Activated T-helper 9 cell treated with anti-CD3 and anti-CD28 coated beads, Interleukin-2, amount 50 U/mL, for 16 hours (primary cell): Measurements from ENCODE around the gene CAT.

Experiments used
- DNase-seq: peaks from one replicate; pipeline ENCODE4 v3.0.0-alpha.2; 2020; ENCODE audit warnings: low read depth

CAT gene

DNA sequence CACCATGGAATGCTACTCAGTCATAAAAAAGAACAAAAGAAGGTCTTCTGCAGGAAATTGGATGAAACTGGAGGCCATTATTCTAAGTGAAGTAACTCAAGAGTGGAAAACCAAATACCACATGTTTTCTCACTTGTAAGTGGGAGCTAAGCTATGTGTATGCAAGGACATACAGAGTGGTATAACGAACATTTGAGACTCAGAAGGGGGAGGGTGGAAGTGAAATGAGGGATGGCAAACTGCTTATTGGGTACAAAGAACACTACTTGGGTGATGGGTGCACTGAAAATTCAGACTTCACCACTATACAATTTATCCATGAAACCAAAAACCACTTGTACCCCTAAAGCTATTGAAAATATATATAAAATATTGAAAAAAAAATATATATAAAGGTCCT, 13.4 kb upstream of the CAT start:
- no peak for DNase-seq

DNA sequence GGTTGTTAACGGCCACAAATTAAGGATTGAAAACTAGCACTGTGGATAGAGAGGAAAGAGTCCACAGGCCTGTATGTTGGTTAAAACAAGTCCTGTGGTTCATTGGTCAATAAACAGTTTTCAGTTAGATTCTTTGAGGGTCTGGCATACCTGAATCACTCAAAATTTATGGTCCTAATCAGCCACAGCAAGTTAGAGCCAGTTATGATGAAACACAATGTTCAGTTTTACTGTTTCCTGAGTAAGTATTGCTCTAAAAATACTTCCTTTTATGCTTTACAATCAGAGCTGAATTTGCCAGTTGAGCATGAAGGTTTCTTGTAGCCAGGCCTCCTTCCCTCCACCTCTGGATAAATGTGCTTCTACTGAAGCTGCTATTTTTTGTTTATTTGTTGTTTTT, 12.9 kb upstream of the CAT start:
- DNase-seq, result no peak

GRCh38 chr11:34426766-34427185, 12.0 kb upstream of the CAT start:
- no peak for DNase-seq

- no peak for DNase-seq
These were observed 11.4 kb upstream of the CAT start for GRCh38 chr11:34427186-34427805.

DNA sequence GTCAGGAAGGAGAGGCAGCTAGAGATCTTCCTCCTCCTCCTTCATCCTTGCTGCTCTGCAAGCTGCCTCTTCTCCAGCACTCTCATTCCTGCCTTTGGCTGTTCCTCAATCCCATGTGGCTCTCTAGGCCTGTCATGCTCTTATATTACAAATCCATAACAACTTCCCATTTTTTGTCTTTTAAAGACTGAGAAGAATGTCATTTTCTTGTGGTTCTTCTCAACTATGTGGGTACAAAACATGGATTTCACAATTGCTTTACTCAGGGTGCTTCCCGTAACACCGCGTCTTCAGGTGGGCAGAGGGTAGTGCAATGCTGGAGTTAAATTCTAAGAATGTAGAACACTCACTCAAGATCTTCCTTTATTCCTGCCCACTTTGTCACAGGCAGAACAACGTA, 6.8 kb upstream of the CAT start:
- no peak for DNase-seq

GRCh38 chr11:34432822-34433221, 5.9 kb upstream of the CAT start:
- DNase-seq, result no peak

GRCh38 chr11:34433899-34434298, 4.8 kb upstream of the CAT start:
- no peak for DNase-seq

GRCh38 chr11:34437224-34438125, 1.3 kb upstream of the CAT start:
- DNase-seq, result no peak

DNA sequence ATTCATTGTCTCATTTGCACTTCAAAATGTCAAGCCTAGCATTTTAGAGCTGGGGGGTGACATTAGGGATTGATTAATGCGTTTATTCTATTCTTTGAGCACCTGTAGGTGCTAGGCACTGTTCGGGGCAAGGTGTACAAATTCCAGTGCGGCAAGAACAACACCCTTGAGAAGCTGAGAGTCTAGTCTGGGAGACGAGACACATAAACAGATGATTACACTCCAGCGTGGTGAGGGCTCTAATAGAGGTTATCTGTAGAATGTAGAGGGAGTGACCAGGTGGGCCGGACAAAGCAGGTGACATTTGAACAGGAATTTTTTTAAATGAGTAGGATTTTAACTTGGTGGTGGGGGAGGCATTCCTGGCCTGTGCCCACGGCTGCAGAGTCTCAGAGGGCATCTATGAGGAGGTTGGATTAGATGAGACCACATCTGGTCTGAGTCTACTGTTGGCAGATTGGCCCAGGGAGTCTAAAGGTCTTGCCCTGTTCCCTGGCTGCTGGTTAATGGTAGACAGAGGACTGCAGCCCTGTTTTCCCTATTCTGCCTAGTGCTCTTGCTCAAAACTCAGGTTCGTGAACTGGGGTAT, 970 bp downstream of the CAT start:
- DNase-seq, result no peak

GRCh38 chr11:34441814-34442213, 3.1 kb downstream of the CAT start:
- no peak for DNase-seq

GRCh38 chr11:34443136-34443535, 4.4 kb downstream of the CAT start:
- no peak for DNase-seq

DNA sequence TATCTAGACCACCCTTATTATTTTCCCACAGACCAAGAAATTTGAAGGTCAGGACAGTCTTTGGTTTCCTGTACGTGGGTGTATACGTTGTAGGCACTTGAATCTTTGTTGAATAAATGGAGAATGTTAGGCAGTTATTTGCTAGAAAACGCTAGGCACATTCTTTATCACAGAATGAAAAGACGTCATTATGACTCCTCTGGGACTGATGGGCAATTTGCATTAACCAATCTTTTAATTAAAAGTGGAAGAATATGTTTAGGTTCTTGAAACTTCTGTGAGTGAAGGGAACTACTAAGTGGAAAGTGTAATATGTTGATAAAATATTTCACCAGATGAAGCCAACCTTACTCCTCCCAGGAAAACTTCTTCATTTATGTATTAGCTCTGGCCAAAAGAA, 5.7 kb downstream of the CAT start:
- no peak for DNase-seq

DNA sequence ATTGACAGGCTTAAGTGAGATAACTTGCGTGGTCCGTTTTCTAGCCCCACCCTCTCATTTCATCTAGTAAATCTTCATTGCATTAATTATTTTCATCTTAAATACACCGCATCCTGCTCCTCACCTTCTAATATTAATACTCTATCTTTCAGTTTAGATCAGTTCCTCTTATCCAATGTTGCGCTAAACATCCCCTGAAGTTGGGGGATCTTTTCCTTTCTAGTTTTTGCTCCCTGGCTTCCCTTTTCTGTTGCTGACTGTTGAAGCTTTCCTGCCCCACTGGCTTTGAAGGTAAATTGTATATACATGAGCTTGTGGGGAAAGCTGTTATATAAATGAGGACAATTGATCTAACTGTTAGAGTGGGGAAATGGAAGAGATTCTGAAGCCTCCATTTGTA, 7.2 kb downstream of the CAT start:
- DNase-seq, result no peak

- DNase-seq, result no peak
These were observed 7.7 kb downstream of the CAT start for GRCh38 chr11:34446386-34446785.

DNA sequence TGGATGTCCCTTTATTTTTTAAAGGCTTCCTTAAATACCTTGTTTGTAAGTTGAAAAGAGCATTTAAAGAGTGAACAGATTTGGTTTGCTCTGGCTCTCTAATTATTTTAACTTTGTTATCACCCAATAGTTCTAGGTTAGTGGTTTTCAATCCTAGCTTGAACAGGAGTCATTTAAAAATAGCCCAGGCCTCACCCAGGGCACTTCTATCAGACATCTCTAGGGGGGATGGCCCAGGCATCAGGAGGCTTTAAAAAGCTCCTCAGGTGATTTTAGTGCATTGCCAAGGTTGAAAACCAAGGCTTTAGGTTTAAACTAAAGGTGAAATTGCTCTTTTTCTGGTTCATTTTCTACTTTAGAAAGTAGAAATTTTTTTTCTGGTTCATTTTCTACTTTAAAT, 8.3 kb downstream of the CAT start:
- no peak for DNase-seq

- DNase-seq, result no peak
These were observed 9.7 kb downstream of the CAT start for GRCh38 chr11:34448223-34448994.

- no peak for DNase-seq
These were observed 10.3 kb downstream of the CAT start for GRCh38 chr11:34449013-34449412.

DNA sequence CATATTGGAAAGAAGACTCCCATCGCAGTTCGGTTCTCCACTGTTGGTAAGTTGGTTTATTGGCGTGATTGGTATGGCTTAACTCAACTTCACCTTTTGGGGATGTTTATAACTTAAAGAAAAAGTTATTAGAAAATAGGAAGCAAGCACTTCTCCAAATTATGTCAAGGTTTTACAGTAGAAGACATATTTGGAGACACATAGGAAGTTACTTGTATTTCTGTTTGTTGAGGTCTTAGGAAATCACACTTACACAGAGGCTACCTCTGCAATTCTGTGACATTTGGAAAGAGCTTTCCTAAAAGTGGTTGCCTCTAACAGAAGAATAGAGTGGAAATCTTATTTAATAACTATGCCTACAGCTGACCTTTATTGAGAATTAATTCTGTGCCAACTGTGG, 12.3 kb downstream of the CAT start:
- DNase-seq, result no peak

DNA sequence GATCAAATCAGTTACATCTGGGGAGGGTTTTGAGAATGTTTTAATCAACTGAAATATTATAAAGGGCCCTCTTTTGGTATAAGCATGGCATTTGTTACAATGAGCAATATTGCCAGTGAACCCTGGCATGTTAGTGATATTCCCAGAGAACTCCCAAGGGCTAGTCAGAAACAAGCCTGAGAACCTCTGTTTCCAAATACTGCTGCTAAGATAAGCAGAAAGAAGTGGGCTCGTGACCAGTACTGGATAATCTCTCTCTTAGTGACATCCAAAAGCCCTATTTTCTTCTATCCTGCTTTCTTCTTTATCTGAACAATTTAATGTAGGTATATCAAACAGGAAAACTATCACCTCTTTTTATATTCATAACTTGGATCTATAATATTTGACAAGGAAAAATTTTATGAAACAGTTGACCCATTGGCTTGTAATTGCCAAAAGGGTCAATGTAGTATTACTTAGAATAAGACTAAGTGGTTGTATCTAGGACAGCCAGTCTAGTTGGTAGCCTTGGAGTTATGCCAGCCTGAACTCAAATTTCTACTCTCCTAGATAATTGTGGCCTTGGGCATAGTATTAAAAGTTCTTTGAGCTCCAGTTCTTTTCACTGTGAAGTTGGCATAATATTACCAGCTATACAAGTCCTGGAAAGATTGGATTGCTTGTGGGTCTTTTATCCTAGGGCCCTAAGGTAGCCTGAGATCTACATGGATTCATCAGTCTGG, 15.7 kb downstream of the CAT start:
- no peak for DNase-seq

- no peak for DNase-seq
These were observed 18.9 kb downstream of the CAT start for GRCh38 chr11:34457607-34458006.

- no peak for DNase-seq
These were observed 19.8 kb downstream of the CAT start for GRCh38 chr11:34458525-34458924.
